Spleen (tissue), 11 donors: ENCODE results near the gene BMPR1A. TPM values are rescaled to one million over a fixed set of nuclear protein-coding genes. Genes with fewer than 3 reads are reported as not detected.

Experiments
- DNase-seq: peaks from one replicate; pipeline ENCODE4 v3.0.0-alpha.2; 2020
- H3K27ac ChIP-seq, 8 donors: fragments of 200-600 bp; sonication (generic) in 7 of 8; 1 replicate in 4 of 8; 2 replicates in 4 of 8; pipeline versions ENCODE4 v1.5.0 to v1.8.0; 2016 to 2021; ENCODE audit warnings: inconsistent platforms in 4 of 8, mild to moderate bottlenecking in 4 of 8, moderate library complexity in 1 of 8
- H3K27me3 ChIP-seq, 7 donors: fragments of 200-600 bp; sonication (generic) in 6 of 7; replicated peaks in 1 of 7; 1 replicate in 4 of 7; 2 replicates in 3 of 7; pipeline versions ENCODE4 v1.5.0 to v1.8.0; 2016 to 2021; ENCODE audit warnings: inconsistent platforms in 3 of 7, mild to moderate bottlenecking in 1 of 7
- H3K36me3 ChIP-seq, 6 donors: fragments of 200-600 bp; sonication (generic) in 5 of 6; 1 replicate in 4 of 6; 2 replicates in 2 of 6; pipeline versions ENCODE4 v1.5.0 to v1.8.0; 2016 to 2021; ENCODE audit warnings: inconsistent platforms in 2 of 6
- H3K4me1 ChIP-seq, 6 donors: fragments of 200-600 bp; sonication (generic) in 5 of 6; 1 replicate in 3 of 6; 2 replicates in 3 of 6; pipeline versions ENCODE4 v1.5.0 to v1.8.0; 2016 to 2021; ENCODE audit warnings: inconsistent platforms in 3 of 6
- H3K4me3 ChIP-seq, 8 donors: fragments of 200-600 bp; sonication (generic) in 7 of 8; 1 replicate in 4 of 8; 2 replicates in 4 of 8; pipeline versions ENCODE4 v1.5.0 to v1.8.0; 2016 to 2021; ENCODE audit warnings: inconsistent platforms in 4 of 8, mild to moderate bottlenecking in 4 of 8, moderate library complexity in 2 of 8
- H3K9me3 ChIP-seq, 8 donors: fragments of 200-600 bp; sonication (generic) in 7 of 8; 1 replicate in 4 of 8; 2 replicates in 4 of 8; pipeline versions ENCODE4 v1.5.0 to v1.8.0; 2016 to 2021; ENCODE audit warnings: inconsistent platforms in 4 of 8
- POLR2A ChIP-seq, 3 donors: fragments of 450-650 bp; IDR thresholded peaks; one replicate each; pipeline ENCODE4 v1.5.1; 2017; ENCODE audit warnings: antibody characterized with exemption in 3 of 3, mild to moderate bottlenecking in 1 of 3
- POLR2AphosphoS5 ChIP-seq, 3 donors: sonication (generic); formaldehyde crosslinking; IDR thresholded peaks; one replicate each; pipeline ENCODE4 v1.5.1; 2017; ENCODE audit warnings: antibody characterized with exemption in 3 of 3
- WGBS, 5 donors: extraction: QIAGEN DNeasy Blood & Tissue Kit in 3 of 5; methylation state at CpG; one replicate each; pipeline versions ENCODE4 v1.1.5 to v1.1.7; 2013 to 2018; 5-methylcytosine and 5-hydroxymethylcytosine counted together
- intact Hi-C: fragments of 100-400 bp; cut with DNase I; formaldehyde crosslinking; loops from one replicate; pipeline ENCODE4 v1.15.0; 2023; ENCODE audit warnings: low total_unique reads
- polyA plus RNA-seq, 3 donors: library from polyadenylated mRNA; stranded (reverse); fragments of 200-250 nt; gene quantifications; one replicate each; pipeline ENCODE4 v1.2.1, GENCODE V29; 2013
- total RNA-seq, 7 donors: library from RNA; depleted of rRNA in 3 of 7; stranded (reverse); fragments of >200 nt in 3 of 7; fragmentation: NEBNext Ultra II Directional in 4 of 7; extraction: Animal tissue kit (Norgen Biotek cat#: 25700) in 4 of 7; gene quantifications; one replicate each; pipeline versions ENCODE4 v1.1.0 to v1.2.1, GENCODE V29; 2016 to 2021
- TF ChIP-seq, protein P1 (sequence below), 11 experiments: fragments of 200-600 bp in 7 of 11; fragments of 450-650 bp in 4 of 11; sonication (generic) in 4 of 11; IDR thresholded peaks in 8 of 11; conservative IDR thresholded peaks in 3 of 11; 1 replicate in 7 of 11; 2 replicates in 4 of 11; pipeline versions ENCODE4 v1.4.0 to v1.8.0; 2016 to 2021; ENCODE audit warnings: antibody characterized with exemption in 11 of 11, inconsistent platforms in 4 of 11, mild to moderate bottlenecking in 1 of 11
- donor health status: healthy with polysubstance abuse.
- donor health status: DM: no; HTN: no; CAD: no; lungs with moderate emphysema.
- donor health status: DM: no; HTN: no; CAD: no.
- donor health status: Bipolar disorder and iron deficiency.
- donor health status: healthy.
- donor health status: DM: no; HTN: no; CAD: no.
- donor health status: DM: yes; HTN: yes; CAD: no.

Gene BMPR1A
- total and polyA plus RNA-seq, 10 donors, result 1.3 to 17.9 (median 10.2) TPM

DNA sequence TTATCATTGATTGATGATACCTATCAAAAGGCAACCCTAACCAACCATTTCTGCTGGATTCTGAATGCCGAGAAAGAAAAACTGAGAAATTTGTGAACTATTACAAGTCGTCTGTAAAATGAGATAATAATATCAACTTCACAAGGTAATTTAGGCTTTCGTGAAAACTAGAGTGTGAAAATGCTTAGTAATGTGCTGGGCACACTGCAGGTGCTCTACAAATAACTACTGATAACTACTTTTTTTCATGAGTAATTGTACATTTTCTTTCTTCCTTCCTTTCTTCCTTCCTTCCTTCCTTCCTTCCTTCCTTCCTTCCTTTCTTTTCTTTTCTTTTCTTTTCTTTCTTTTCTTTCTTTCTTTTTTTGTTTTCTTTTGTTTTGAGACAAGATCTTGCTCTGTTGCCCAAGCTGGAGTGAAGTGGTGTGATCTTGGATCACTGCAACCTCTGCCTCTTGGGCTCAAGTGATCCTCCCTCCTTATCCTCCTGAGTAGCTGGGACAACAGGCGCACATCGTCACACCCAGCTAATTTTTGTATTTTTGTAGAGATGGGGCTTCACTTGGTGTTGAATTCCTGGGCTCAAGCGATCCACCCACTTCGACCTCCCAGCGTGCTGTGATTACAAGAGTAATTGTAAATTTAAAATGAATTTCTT is 42.9 kb downstream of the BMPR1A start:
- H3K4me1 ChIP-seq, result peaks cover 0 to 13% (median 4%) of the 10 kb centered on the region in 6 donors
- no peaks in the 10 kb centered on the region for H3K9me3 ChIP-seq

DNA sequence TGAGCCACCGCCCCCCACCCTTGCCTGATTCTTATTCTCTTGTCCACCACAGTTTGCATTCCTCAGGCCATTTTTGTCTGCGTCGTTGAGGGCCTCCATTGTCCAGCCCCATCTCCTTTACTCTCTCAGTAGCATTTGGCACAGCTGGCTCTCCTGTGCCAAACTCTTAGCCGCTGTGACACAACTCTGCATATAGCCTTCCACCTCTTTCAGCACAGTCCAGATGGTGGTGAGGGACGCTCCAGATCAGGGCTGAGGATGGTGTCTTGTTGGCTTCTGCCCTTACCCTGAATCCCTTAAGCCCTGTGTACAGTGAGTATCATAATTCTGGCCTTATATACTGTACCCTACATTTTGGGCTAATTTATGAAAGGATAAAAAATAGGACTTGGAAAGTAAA is 45.6 kb downstream of the BMPR1A start:
- Histone ChIP-seq H3K4me3 (no peak overlapping the region), H3K27ac (no peak overlapping the region), H3K4me1 (peaks cover 0 to 13% (median 4%) of the 10 kb centered on the region in 6 donors), H3K27me3 (peaks cover 0 to 6% (median 0%) of the 10 kb centered on the region in 7 donors), H3K36me3 (no peaks in the 10 kb centered on the region), H3K9me3 (no peaks in the 10 kb centered on the region)
- 85 to 95% (median 91%) methylated on average over 5 of the region's 5 CpGs for WGBS, 5 donors
- TF ChIP-seq, protein P1, sequence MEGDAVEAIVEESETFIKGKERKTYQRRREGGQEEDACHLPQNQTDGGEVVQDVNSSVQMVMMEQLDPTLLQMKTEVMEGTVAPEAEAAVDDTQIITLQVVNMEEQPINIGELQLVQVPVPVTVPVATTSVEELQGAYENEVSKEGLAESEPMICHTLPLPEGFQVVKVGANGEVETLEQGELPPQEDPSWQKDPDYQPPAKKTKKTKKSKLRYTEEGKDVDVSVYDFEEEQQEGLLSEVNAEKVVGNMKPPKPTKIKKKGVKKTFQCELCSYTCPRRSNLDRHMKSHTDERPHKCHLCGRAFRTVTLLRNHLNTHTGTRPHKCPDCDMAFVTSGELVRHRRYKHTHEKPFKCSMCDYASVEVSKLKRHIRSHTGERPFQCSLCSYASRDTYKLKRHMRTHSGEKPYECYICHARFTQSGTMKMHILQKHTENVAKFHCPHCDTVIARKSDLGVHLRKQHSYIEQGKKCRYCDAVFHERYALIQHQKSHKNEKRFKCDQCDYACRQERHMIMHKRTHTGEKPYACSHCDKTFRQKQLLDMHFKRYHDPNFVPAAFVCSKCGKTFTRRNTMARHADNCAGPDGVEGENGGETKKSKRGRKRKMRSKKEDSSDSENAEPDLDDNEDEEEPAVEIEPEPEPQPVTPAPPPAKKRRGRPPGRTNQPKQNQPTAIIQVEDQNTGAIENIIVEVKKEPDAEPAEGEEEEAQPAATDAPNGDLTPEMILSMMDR (IDR thresholded peaks at IDR 0.05 in 8 of 11, conservative IDR thresholded peaks at IDR 0.05 in 3 of 11), result no peak
- TF ChIP-seq POLR2AphosphoS5 (IDR thresholded peaks at IDR 0.05) (no peak), POLR2A (IDR thresholded peaks at IDR 0.05) (no peak)
- intact Hi-C loops, result no loop called here
- no peak for DNase-seq

More for the DNA sequence above, 42.9 kb downstream of the BMPR1A start:
- Histone ChIP-seq H3K27me3 (peaks cover 0 to 8% (median 0%) of the 10 kb centered on the region in 7 donors), H3K4me3 (no peak overlapping the region), H3K27ac (no peak overlapping the region), H3K36me3 (no peaks in the 10 kb centered on the region)
- WGBS, 5 donors, result 83 to 91% (median 86%) methylated on average over 8 of the region's 8 CpGs
- DNase-seq, result no peak
- intact Hi-C loops, result no loop called here
- TF ChIP-seq POLR2A (IDR thresholded peaks at IDR 0.05), result no peak

DNA sequence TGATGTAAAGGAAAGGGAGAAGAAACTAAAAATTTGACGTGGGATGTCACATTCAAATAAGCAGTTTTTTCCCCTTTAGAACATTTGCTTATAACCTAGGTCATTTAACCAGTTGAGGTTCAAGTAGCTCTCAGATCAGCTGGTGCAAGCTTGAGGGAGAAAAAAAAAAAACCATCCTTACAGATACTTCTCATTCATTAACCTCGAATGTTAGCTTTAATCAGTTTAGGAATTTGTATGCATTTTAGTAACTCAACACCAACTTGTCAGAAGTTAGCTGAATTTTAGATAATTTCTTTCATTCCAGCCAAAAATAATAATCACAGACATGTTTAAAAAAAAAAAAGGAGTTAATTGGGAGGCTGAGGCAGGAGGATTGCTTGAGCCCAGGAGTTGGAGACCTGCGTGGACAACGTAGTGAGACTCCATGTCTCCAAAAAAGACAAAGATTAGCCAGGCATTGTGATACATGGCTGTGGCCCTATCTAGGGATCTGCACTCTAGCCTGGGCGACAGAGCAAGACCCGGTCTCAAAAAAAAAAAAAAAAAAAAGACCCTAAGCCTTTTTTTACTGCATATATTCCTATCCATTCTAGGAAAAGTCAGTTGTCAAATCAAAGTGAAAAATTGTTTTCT is 46.2 kb downstream of the BMPR1A start:
- H3K27me3 ChIP-seq, result no peaks in the 10 kb centered on the region
- H3K27ac ChIP-seq, result no peak overlapping the region
- no peak for DNase-seq
- intact Hi-C loops, result no loop called here
- no peaks in the 10 kb centered on the region for H3K36me3 ChIP-seq
- 80 to 87% (median 84%) methylated on average over 6 of the region's 6 CpGs for WGBS, 5 donors
- no peak overlapping the region for H3K4me3 ChIP-seq
- H3K9me3 ChIP-seq, result no peaks in the 10 kb centered on the region
- peaks cover 0 to 13% (median 4%) of the 10 kb centered on the region in 6 donors for H3K4me1 ChIP-seq
- TF ChIP-seq, protein P1 (IDR thresholded peaks at IDR 0.05 in 8 of 11, conservative IDR thresholded peaks at IDR 0.05 in 3 of 11), result no peak
- TF ChIP-seq POLR2A (IDR thresholded peaks at IDR 0.05), result no peak
- no peak for TF ChIP-seq POLR2AphosphoS5 (IDR thresholded peaks at IDR 0.05)

DNA sequence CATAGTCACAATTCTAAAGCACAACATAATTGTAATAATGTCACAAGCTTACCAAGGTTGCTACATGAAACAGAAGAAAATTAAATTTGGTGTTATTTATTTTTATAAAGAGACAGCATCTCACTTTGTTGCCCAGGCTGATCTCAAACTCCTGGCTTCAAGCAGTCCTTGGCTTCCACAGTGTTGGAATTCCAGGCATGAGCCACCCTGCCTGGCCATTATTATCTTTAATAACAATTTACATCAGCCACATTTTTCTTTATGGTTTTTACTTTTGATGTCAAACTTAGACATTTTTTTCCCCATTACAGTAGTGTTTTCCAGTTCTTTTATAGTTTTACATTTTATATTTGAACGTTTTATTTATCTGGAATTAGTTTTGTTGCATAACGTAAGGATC is 46.7 kb downstream of the BMPR1A start:
- intact Hi-C loops, result no loop called here
- 80 to 89% (median 86%) methylated on average over 2 of the region's 2 CpGs for WGBS, 5 donors
- Histone ChIP-seq H3K27me3 (no peaks in the 10 kb centered on the region), H3K27ac (no peak overlapping the region), H3K36me3 (no peaks in the 10 kb centered on the region), H3K4me1 (peaks cover 0 to 11% (median 2%) of the 10 kb centered on the region in 6 donors), H3K9me3 (no peaks in the 10 kb centered on the region), H3K4me3 (no peak overlapping the region)
- DNase-seq, result no peak
- TF ChIP-seq POLR2AphosphoS5 (IDR thresholded peaks at IDR 0.05) (no peak), POLR2A (IDR thresholded peaks at IDR 0.05) (no peak)
- TF ChIP-seq, protein P1 (IDR thresholded peaks at IDR 0.05 in 8 of 11, conservative IDR thresholded peaks at IDR 0.05 in 3 of 11), result no peak
